Body of pancreas (tissue), 4 donors: ENCODE results near the gene SPZ1. TPM values are rescaled to one million over a fixed set of nuclear protein-coding genes. Genes with fewer than 3 reads are reported as not detected.

ENCODE experiments used
- ATAC-seq: fragments of 150-250 bp; one replicate; pipeline ENCODE4 v1.9.1; 2016
- DNase-seq, 4 donors: peaks; one replicate each; pipeline ENCODE4 v3.0.0-alpha.2; 2019
- H3K27ac ChIP-seq, 4 donors: fragments of 200-600 bp; sonication (generic); 1 replicate in 3 of 4; 2 replicates in 1 of 4; pipeline versions ENCODE4 v1.5.1 to v1.6.1; 2016 to 2019; ENCODE audit warnings: mild to moderate bottlenecking in 1 of 4, mixed read lengths in 1 of 4, moderate library complexity in 1 of 4
- H3K27me3 ChIP-seq, 2 donors: fragments of 200-600 bp; sonication (generic); one replicate each; pipeline ENCODE4 v1.6.0; 2016; ENCODE audit warnings: mild to moderate bottlenecking in 1 of 2
- H3K36me3 ChIP-seq, 2 donors: fragments of 200-600 bp; sonication (generic); replicated peaks in 1 of 2; 2 replicates each; pipeline ENCODE4 v1.5.1; 2016; ENCODE audit warnings: low read depth in 2 of 2; ENCODE audit not compliant: insufficient read depth in 1 of 2
- H3K4me1 ChIP-seq: fragments of 200-600 bp; sonication (generic); one replicate; pipeline ENCODE4 v1.6.0; 2016
- H3K4me3 ChIP-seq, 2 donors: fragments of 200-600 bp; sonication (generic); 1 replicate in 1 of 2; 2 replicates in 1 of 2; pipeline ENCODE4 v1.5.1; 2016 to 2019
- H3K9me3 ChIP-seq, 3 donors: fragments of 200-600 bp; sonication (generic); 1 replicate in 2 of 3; 2 replicates in 1 of 3; pipeline ENCODE4 v1.5.1; 2016
- POLR2A ChIP-seq, 3 donors: fragments of 450-650 bp; IDR thresholded peaks; one replicate each; pipeline ENCODE4 v1.6.1; 2016; ENCODE audit warnings: antibody characterized with exemption in 3 of 3, mild to moderate bottlenecking in 2 of 3
- WGBS, 2 donors: methylation state at CpG; one replicate each; pipeline ENCODE4 v1.1.5; 2017; 5-methylcytosine and 5-hydroxymethylcytosine counted together
- intact Hi-C: fragments of 100-400 bp; cut with DNase I; formaldehyde crosslinking; loops from one replicate; pipeline ENCODE4 v1.15.1; 2023
- small RNA-seq: library from RNA; depleted of rRNA; stranded (forward); fragments of <200 nt; gene quantifications from one replicate; pipeline ENCODE3, GENCODE V24; 2016
- total RNA-seq, 2 donors: library from RNA; depleted of rRNA; stranded (reverse); fragments of >200 nt; gene quantifications; one replicate each; pipeline ENCODE4 v1.1.0, GENCODE V29; 2016
- TF ChIP-seq, protein P1 (sequence below), 7 experiments: fragments of 450-650 bp in 4 of 7; fragments of 200-600 bp in 3 of 7; sonication (generic) in 3 of 7; IDR thresholded peaks; one replicate each; pipeline ENCODE4 v1.5.1; 2016 to 2019; ENCODE audit warnings: antibody characterized with exemption in 7 of 7

The SPZ1 gene
- total RNA-seq, 2 donors from 2014 or later: not detected

DNA sequence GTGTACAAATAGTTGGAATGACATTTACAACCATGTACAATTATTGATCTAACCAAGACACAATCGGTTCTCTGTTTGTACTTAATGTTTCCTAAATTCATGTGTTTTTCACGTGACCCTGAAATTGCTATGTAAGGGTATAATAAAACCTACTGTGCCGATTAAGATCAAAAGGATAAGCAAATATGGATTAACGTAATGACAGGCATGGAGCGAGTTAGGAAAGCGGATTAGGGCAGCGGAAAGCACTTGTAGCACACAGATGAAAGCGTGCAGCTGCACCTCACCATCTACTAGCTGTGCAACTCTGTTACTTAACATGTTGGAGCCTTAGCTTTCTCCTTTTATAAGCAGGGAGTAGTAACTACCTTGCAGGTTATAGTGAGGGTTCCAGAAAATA lies 49.7 kb downstream of the SPZ1 start:
- intact Hi-C loops: no loop called here
- H3K4me1 ChIP-seq: peaks cover 10% of the 10 kb centered on the region

GRCh38 chr5:80370390-80370789 lies 50.6 kb downstream of the SPZ1 start:
- ATAC-seq (no peak), DNase-seq (no peak)
- no peaks in the 10 kb centered on the region for H3K27me3 ChIP-seq
- H3K9me3 ChIP-seq: no peaks in the 10 kb centered on the region
- intact Hi-C loops: no loop called here
- H3K36me3 ChIP-seq: no peaks in the 10 kb centered on the region
- TF ChIP-seq POLR2A (IDR thresholded peaks at IDR 0.05): no peak
- TF ChIP-seq, protein P1, sequence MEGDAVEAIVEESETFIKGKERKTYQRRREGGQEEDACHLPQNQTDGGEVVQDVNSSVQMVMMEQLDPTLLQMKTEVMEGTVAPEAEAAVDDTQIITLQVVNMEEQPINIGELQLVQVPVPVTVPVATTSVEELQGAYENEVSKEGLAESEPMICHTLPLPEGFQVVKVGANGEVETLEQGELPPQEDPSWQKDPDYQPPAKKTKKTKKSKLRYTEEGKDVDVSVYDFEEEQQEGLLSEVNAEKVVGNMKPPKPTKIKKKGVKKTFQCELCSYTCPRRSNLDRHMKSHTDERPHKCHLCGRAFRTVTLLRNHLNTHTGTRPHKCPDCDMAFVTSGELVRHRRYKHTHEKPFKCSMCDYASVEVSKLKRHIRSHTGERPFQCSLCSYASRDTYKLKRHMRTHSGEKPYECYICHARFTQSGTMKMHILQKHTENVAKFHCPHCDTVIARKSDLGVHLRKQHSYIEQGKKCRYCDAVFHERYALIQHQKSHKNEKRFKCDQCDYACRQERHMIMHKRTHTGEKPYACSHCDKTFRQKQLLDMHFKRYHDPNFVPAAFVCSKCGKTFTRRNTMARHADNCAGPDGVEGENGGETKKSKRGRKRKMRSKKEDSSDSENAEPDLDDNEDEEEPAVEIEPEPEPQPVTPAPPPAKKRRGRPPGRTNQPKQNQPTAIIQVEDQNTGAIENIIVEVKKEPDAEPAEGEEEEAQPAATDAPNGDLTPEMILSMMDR (IDR thresholded peaks at IDR 0.05): no peak
- no peak overlapping the region for H3K27ac ChIP-seq
- no peak overlapping the region for H3K4me3 ChIP-seq
- peaks cover 10% of the 10 kb centered on the region for H3K4me1 ChIP-seq
- 76 to 82% methylated on average over 1 of the region's 1 CpG for WGBS, 2 donors

More for the DNA sequence above, 49.7 kb downstream of the SPZ1 start:
- ATAC-seq (no peak), DNase-seq (no peak)
- Histone ChIP-seq H3K27me3 (no peaks in the 10 kb centered on the region), H3K36me3 (no peaks in the 10 kb centered on the region), H3K27ac (no peak overlapping the region), H3K9me3 (no peaks in the 10 kb centered on the region), H3K4me3 (no peak overlapping the region)
- TF ChIP-seq POLR2A (IDR thresholded peaks at IDR 0.05): no peak
- TF ChIP-seq, protein P1 (IDR thresholded peaks at IDR 0.05): no peak
- 42 to 43% methylated on average over 8 of the region's 8 CpGs for WGBS, 2 donors

Small RNAs within 50 kb of the gene (small RNA-seq; reads per million reads assigned to genes)
- gene AC026410.2 (not detected), gene RF00322 (not detected), gene RNU6-211P (not detected)

Other genes with a start within 250 kb of the SPZ1 start
- gene SERINC5, start 64.0 kb upstream of the SPZ1 start, total RNA-seq: 10 to 100 TPM; 23.3 to 26.7 TPM
- 10 to 100 TPM; 10.2 to 19.5 TPM for gene ZFYVE16, start 88.1 kb downstream of the SPZ1 start, total RNA-seq
- gene FAM151B, start 168.1 kb downstream of the SPZ1 start, total RNA-seq: 1 to 10 TPM; 1.6 to 4.6 TPM